ENCODE measurements around the gene RASL11A. TPM values are rescaled to one million over a fixed set of nuclear protein-coding genes. Genes with fewer than 3 reads are reported as not detected.
"Not testable (repeated sequence)": the region's sequence is repeated elsewhere in the genome, so short reads cannot be mapped to it uniquely, and the experiment has no call there.

Gene RASL11A
- total RNA-seq, 1 donor from 2014 or later: 2.0 TPM

- TF ChIP-seq CTCF (IDR thresholded peaks at IDR 0.05): no peak
- Mint-ChIP-seq H3K36me3 (ENCODE audit: low read depth) (no peaks in the 10 kb centered on the region), H3K4me1 (no peaks in the 10 kb centered on the region), H3K27ac (no peak overlapping the region), H3K27me3 (peaks cover 19% of the 10 kb centered on the region), H3K9me3 (no peaks in the 10 kb centered on the region), H3K4me3 (no peak overlapping the region)
- DNase-seq (no peak), ATAC-seq (ENCODE audit: low read depth) (no peak)
- ChIA-PET POLR2A (no interaction called here), CTCF (no interaction called here)
- intact Hi-C loops (cut with micrococcal nuclease): no loop called here
These were observed 48.8 kb downstream of the RASL11A start for GRCh38 chr13:27319404-27319803.

GRCh38 chr13:27321468-27322431, 51.1 kb downstream of the RASL11A start:
- intact Hi-C loops (cut with micrococcal nuclease): no loop called here
- Mint-ChIP-seq H3K4me1 (no peaks in the 10 kb centered on the region), H3K27me3 (peaks cover 18% of the 10 kb centered on the region), H3K9me3 (no peaks in the 10 kb centered on the region), H3K36me3 (ENCODE audit: low read depth) (no peaks in the 10 kb centered on the region), H3K27ac (no peak overlapping the region), H3K4me3 (no peak overlapping the region)
- no peak for DNase-seq
- no peak for ATAC-seq (ENCODE audit: low read depth)
- TF ChIP-seq CTCF (IDR thresholded peaks at IDR 0.05): no peak
- ChIA-PET CTCF (no interaction called here), POLR2A (no interaction called here)

GRCh38 chr13:27322443-27322842, 51.8 kb downstream of the RASL11A start:
- H3K27ac Mint-ChIP-seq; DNase-seq; intact Hi-C loops (cut with micrococcal nuclease); ATAC-seq (ENCODE audit: low read depth); H3K9me3 Mint-ChIP-seq; H3K4me1 Mint-ChIP-seq; H3K4me3 Mint-ChIP-seq; H3K36me3 Mint-ChIP-seq (ENCODE audit: low read depth); POLR2A ChIA-PET; CTCF ChIA-PET: not testable (repeated sequence)
- H3K27me3 Mint-ChIP-seq: peaks cover 18% of the 10 kb centered on the region

Other genes with a start within 250 kb of the RASL11A start
- gene USP12, start 99.0 kb upstream of the RASL11A start, total RNA-seq: 52.0 and 58.8 TPM in 2 replicates
- gene RPL21, start 19.3 kb upstream of the RASL11A start, total RNA-seq: 1,996 and 2,528 TPM in 2 replicates
- gene GTF3A, start 153.8 kb downstream of the RASL11A start, total RNA-seq: 119 and 134 TPM in 2 replicates
- gene MTIF3, start 179.7 kb downstream of the RASL11A start, total RNA-seq: 39.8 and 50.1 TPM in 2 replicates

All from activated B cell treated with CpG ODN at 0.5 μM for 24 hours (primary cell).